Measurements from ENCODE around the gene LAIR1.

DNA sequence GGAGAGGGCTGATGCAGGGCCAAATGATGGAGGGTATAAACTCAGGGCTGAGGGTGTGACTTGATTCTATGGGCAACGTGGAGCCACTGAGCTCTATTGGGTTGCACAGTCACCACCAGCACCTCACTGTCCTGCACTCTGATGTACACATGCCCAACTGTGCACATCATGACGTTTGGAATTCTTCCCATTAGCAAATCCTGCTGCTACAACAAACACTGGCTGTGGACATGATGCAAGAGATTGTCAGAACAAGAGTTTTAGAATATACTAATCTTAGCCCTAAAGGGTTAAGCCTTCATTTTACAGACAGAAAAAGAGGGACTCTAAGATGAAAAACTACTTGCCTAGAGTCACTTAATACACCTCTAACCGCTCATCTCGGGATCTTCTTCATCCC lies 48.1 kb upstream of the LAIR1 start:
- TF ChIP-seq, protein P1, sequence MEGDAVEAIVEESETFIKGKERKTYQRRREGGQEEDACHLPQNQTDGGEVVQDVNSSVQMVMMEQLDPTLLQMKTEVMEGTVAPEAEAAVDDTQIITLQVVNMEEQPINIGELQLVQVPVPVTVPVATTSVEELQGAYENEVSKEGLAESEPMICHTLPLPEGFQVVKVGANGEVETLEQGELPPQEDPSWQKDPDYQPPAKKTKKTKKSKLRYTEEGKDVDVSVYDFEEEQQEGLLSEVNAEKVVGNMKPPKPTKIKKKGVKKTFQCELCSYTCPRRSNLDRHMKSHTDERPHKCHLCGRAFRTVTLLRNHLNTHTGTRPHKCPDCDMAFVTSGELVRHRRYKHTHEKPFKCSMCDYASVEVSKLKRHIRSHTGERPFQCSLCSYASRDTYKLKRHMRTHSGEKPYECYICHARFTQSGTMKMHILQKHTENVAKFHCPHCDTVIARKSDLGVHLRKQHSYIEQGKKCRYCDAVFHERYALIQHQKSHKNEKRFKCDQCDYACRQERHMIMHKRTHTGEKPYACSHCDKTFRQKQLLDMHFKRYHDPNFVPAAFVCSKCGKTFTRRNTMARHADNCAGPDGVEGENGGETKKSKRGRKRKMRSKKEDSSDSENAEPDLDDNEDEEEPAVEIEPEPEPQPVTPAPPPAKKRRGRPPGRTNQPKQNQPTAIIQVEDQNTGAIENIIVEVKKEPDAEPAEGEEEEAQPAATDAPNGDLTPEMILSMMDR (IDR thresholded peaks at IDR 0.05) = no peak
- no peak for TF ChIP-seq POLR2A (IDR thresholded peaks at IDR 0.05)
